Breast epithelium (tissue), 3 donors: ENCODE measurements around the gene IGF1R.

Experiments used
- POLR2AphosphoS5 ChIP-seq, 3 donors: sonication (generic); formaldehyde crosslinking; IDR thresholded peaks; one replicate each; pipeline ENCODE4 v1.6.1; 2017; ENCODE audit warnings: antibody characterized with exemption in 3 of 3
- TF ChIP-seq, protein P1 (sequence below), 3 donors: fragments of 450-650 bp; IDR thresholded peaks; one replicate each; pipeline ENCODE4 v1.5.1; 2016 to 2017; ENCODE audit warnings: antibody characterized with exemption in 3 of 3, mild to moderate bottlenecking in 3 of 3, moderate library complexity in 3 of 3

DNA sequence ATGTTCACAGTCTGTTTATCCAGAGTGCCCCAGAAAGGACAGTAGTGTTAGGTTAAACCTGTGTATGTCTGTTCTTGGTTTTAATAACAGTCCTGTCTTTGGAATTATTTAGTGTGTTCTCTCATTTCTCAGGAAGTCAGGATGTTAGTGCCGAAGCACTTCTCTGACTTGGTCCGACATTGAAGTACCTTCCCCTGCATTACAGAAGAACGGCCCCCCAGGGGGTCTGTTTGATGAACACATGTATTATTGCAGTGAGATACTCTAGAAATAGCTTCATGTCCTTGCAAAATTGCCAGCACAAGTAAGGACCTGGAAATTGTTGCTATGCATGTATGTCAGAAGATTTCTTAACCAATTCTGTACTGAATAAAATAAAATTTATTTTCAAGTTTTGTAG is 110.9 kb downstream of the IGF1R start:
- TF ChIP-seq POLR2AphosphoS5 (IDR thresholded peaks at IDR 0.05): no peak
- TF ChIP-seq, protein P1, sequence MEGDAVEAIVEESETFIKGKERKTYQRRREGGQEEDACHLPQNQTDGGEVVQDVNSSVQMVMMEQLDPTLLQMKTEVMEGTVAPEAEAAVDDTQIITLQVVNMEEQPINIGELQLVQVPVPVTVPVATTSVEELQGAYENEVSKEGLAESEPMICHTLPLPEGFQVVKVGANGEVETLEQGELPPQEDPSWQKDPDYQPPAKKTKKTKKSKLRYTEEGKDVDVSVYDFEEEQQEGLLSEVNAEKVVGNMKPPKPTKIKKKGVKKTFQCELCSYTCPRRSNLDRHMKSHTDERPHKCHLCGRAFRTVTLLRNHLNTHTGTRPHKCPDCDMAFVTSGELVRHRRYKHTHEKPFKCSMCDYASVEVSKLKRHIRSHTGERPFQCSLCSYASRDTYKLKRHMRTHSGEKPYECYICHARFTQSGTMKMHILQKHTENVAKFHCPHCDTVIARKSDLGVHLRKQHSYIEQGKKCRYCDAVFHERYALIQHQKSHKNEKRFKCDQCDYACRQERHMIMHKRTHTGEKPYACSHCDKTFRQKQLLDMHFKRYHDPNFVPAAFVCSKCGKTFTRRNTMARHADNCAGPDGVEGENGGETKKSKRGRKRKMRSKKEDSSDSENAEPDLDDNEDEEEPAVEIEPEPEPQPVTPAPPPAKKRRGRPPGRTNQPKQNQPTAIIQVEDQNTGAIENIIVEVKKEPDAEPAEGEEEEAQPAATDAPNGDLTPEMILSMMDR (IDR thresholded peaks at IDR 0.05): no peak
